Erythroblast (primary cell): ENCODE measurements around the gene NDRG3.
"Not testable (repeated sequence)": the region's sequence is repeated elsewhere in the genome, so short reads cannot be mapped to it uniquely, and the experiment has no call there.

Experiments
- DNase-seq, 2 experiments: peaks; one replicate each; lab custom pipeline; 2025; lab: John Stamatoyannopoulos, UW
- GATA1 ChIP-seq: IDR thresholded peaks from 2 replicates; pipeline ENCODE4 v1.6.1; 2011; ENCODE audit warnings: low read depth, mild to moderate bottlenecking, control low read depth, low read length, moderate library complexity
- POLR2A ChIP-seq: IDR thresholded peaks from 2 replicates; pipeline ENCODE4 v1.6.1; 2011; ENCODE audit warnings: mild to moderate bottlenecking, low read length

Gene NDRG3

GRCh38 chr20:36656733-36657132 is 89.2 kb downstream of the NDRG3 start:
- no peak for TF ChIP-seq GATA1
- TF ChIP-seq POLR2A, result no peak
- DNase-seq, result no peak

DNA sequence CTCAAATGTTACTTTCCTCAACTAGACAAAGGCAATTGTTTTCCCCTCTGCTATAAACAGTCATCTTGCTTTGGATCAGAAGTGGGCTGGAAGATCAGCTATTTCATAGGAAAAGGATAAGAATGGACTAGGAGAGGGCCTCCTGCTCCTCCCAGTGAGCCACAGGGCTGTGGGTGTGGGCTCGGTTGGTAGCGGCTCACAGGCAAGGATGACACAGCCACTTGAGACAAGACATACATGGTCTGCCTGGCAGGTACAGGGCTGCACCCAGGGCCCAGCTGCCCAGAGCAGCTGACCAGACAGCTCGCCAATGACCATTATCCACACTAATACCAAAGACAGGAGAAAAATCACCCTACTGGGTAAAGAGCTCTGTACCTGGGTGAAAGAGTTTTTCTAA is 90.9 kb downstream of the NDRG3 start:
- DNase-seq, result no peak
- TF ChIP-seq GATA1 (no peak), POLR2A (no peak)

DNA sequence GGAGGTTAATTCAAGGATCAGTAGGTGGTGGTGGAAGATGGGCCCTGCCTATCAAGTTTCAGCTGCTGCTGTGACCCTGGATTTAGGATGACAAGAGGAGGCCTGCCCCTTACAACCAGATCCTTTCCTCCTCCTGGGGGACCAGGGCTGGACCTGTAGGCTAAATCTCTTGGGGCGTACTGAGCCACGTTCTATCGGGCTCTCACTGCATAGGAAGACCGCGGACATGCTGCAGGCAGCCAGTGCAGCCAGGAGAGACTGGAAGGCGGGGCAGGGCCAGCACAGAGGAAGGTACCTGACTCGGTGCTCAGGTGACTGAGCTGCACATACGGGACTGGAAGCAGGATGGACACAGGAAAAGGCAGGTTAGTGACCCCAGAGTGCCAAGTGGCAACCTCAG is 91.4 kb downstream of the NDRG3 start:
- TF ChIP-seq POLR2A (no peak), GATA1 (no peak)
- no peak for DNase-seq

DNA sequence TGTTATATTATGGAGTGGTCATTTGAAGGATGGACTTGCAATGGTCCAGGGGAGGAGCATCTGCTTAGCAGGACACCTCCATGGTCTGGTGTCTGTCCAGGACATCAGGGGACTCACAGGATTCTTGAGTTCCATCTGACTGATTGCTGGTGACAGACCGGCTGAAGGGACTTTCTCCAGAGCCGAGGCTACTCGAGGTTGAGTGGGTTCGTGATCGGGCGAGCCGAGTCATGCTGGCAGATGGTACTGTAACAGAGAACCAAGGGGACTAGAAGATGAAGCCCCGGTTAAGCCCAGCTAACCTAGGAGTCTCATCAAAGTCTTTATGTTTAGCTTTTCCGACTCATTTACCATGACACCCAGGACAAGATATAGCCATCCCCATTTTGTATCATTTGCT is 92.4 kb downstream of the NDRG3 start:
- TF ChIP-seq GATA1 (no peak), POLR2A (no peak)
- DNase-seq, result no peak

- no peak for DNase-seq
- TF ChIP-seq POLR2A (no peak), GATA1 (no peak)
Observed at GRCh38 chr20:36647196-36648121, 98.4 kb downstream of the NDRG3 start.

GRCh38 chr20:36646678-36647077 is 99.2 kb downstream of the NDRG3 start:
- no peak for DNase-seq
- no peak for TF ChIP-seq POLR2A
- TF ChIP-seq GATA1, result no peak

GRCh38 chr20:36645998-36646397 is 99.9 kb downstream of the NDRG3 start, which contains the start of gene SLA2:
TSS of gene SLA2 (minus strand) at chr20:36646196. CDS start at chr20:36641335, 4,861 bp downstream.
- no peak for DNase-seq

GRCh38 chr20:36645353-36645752 is 100.5 kb downstream of the NDRG3 start:
- DNase-seq, result no peak
- TF ChIP-seq GATA1 (no peak), POLR2A (no peak)

More at GRCh38 chr20:36645998-36646397, 99.9 kb downstream of the NDRG3 start, which contains the start of gene SLA2:
- no peak for TF ChIP-seq GATA1
- TF ChIP-seq POLR2A, result no peak

DNA sequence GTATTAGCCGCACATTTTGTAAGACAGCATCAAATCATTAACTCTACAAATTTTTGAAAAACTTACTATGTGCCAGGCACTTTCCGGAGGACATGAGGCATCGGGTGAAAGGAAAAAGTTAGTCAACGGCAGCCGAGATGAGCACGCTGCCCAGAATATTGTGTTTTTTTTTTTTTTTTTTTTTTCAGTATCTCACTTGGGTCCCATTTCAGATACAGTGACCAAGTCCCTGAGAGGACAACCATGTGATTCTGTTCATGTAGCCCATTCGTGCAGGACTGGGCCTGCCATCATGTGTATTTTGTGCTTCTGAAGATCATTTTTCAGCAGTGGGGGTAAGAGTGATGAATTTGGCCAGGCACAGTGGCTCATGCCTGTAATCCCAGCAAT is 101.2 kb downstream of the NDRG3 start:
- TF ChIP-seq POLR2A (no peak), GATA1 (no peak)
- DNase-seq, result no peak

DNA sequence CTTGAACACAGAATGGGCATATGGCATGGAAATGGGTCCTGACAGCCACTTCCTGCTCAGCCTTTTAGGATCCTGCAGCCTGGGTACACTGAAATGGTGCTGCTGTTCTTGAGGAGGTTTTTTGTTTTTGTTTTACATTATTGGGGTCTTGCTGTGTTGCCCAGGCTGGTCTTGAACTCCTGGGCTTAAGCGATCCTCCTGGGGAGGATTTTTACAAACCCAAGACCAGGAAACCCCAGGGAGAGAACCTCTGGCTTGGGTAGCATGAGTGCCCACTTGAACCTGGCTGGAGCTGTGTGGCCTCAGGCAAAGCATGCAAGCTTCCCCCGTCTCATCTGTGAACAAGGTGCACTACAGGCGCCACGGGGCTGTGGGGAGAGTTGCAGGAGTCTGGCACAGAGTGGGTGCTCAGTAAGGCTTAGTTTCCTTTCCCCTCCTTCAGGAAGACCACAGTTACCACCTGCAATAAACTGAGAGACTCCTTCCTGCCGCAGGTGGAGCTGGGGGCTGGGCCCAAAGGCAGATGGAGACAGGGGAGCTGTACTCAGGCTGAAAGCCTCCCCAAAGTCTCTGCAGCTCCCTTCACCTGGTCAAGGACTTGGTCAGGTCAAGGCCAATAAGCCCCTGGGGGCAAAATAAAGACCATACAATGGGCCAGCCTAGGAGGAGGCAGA is 101.7 kb downstream of the NDRG3 start:
- TF ChIP-seq POLR2A, result no peak
- no peak for TF ChIP-seq GATA1
- DNase-seq, result no peak

DNA sequence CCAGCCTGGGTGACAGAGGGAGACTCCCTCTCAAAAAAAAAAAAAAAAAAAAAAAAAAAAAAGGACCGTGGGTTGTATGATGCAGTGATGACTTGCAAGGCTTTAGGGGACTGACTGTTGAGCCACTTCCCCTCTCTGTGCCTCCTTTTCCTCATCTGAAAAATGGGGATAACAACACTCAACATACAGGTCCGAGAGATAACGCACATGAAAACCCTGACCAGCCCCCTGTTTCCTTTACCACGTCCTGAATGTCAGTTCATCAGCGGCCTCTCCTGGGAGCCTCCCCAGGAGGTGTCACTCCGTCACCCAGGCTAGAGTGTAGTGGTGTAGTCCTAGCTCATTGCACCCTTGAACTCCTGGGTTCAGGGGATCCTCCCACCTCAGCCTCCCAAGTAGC is 103.8 kb downstream of the NDRG3 start:
- TF ChIP-seq POLR2A, result no peak
- no peak for TF ChIP-seq GATA1
- DNase-seq, result no peak

DNA sequence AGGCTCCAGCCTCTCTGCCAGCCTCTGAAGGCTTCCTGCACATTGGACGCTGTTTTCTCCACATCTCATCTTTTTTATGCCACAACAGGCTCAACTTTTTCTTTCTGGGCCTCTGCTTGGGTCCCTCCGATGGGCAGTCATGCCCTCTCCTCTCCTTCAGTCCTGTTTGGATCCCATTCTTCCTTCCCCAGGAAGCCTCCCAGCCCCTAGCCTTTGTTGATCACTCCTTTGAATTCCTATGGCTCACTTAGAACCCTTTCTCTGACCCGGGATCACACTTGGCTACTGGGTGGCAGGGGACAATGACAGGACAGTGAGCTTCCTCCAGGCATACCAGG is 104.4 kb downstream of the NDRG3 start:
- DNase-seq, result no peak
- TF ChIP-seq GATA1 (no peak), POLR2A (no peak)

DNA sequence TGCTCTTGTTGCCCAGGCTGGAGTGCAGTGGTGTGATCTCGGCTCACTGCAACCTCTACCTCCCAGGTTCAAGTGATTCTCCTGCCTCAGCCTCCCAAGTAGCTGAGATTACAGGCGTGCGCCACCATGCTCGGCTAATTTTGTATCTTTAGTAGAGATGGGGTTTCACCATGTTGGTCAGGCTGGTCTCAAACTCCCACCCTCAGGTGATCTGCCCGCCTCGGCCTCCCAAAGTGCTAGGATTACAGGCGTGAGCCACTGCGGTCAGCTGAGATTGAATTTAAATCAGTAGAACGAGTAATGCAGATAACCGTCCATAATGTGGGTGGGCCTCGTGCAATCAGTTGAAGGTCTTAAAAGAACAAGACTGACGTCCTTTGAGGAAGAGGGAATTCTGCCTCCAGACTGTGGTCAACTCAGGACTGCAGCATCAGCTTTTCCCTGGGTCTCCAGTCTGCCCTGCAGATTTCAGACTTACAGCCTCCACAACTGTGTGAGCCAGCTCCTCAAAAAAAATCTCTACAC is 107.0 kb downstream of the NDRG3 start:
- not testable (repeated sequence) for DNase-seq

- no peak for TF ChIP-seq POLR2A
- DNase-seq, result no peak
Observed at GRCh38 chr20:36634342-36634741, 111.5 kb downstream of the NDRG3 start.
